GM12878 (cell line): ENCODE measurements around the gene NDUFB2. TPM values are rescaled to one million over a fixed set of nuclear protein-coding genes. Genes with fewer than 3 reads are reported as not detected.

Experiments
- ATAC-seq: fragments of 200-7000 bp; cut with Tn5 transposase; 3 replicates; pipeline ENCODE4 v1.9.1; 2020; ENCODE audit warnings: mild to moderate bottlenecking, moderate library complexity
- BruUV-seq: library from RNA; stranded (reverse); fragments of 400-500 nt; replicated peaks from 2 replicates; lab custom pipeline; 2021; lab: Mats Ljungman, UMichigan
- CTCF ChIA-PET: fragments of 300-600 bp; sonication (Branson Sonifier 250); formaldehyde crosslinking; extraction: SDS; loops from one replicate; lab custom pipeline; 2021; ENCODE audit warnings: inconsistent platforms; lab: Yijun Ruan, JAX
- POLR2A ChIA-PET: fragments of 350-600 bp; formaldehyde crosslinking; extraction: SDS; loops from one replicate; lab custom pipeline; 2021; ENCODE audit warnings: inconsistent platforms; lab: Charles Lee
- RAD21 ChIA-PET: fragments of 300-600 bp; sonication (Branson Sonifier 250); formaldehyde crosslinking; loops from one replicate; lab custom pipeline; 2023; ENCODE audit warnings: antibody characterized with exemption; ENCODE audit not compliant: unreplicated experiment; lab: Charles Lee
- SMC1A ChIA-PET: fragments of 300-600 bp; sonication (Branson Sonifier 250); formaldehyde crosslinking; loops from one replicate; lab custom pipeline; 2023; ENCODE audit not compliant: unreplicated experiment, uncharacterized antibody; lab: Charles Lee
- DNase-seq: peaks from one replicate; pipeline ENCODE4 v3.0.0-alpha.2; 2011; ENCODE audit warnings: low read depth, low spot score
- FAIRE-seq: peaks from 3 replicates; lab custom pipeline; 2011; peaks lifted over from hg19 to GRCh38; lab: Jason Lieb, UNC
- H2AFZ ChIP-seq: 2 replicates; pipeline ENCODE4 v1.6.0; 2011; ENCODE audit warnings: low read depth, low read length, control low read depth; ENCODE audit not compliant: control insufficient read depth
- H3K27ac ChIP-seq: 2 replicates; pipeline ENCODE4 v1.5.1; 2011; ENCODE audit warnings: control low read depth; ENCODE audit not compliant: control insufficient read depth, insufficient read depth
- H3K27me3 ChIP-seq, 2 experiments: replicated peaks in 1 of 2; 2 replicates each; pipeline versions ENCODE4 v1.6.0 to v1.6.1; 2011; ENCODE audit warnings: low read length in 1 of 2; ENCODE audit not compliant: control insufficient read depth in 2 of 2, insufficient read depth in 2 of 2
- H3K36me3 ChIP-seq, 2 experiments: 2 replicates each; pipeline ENCODE4 v1.5.1; 2011; ENCODE audit warnings: low read length in 1 of 2; ENCODE audit not compliant: control insufficient read depth in 2 of 2, insufficient read depth in 2 of 2
- H3K4me1 ChIP-seq: 2 replicates; pipeline ENCODE4 v1.6.1; 2011; ENCODE audit warnings: mild to moderate bottlenecking, low read length, moderate library complexity, mixed read lengths; ENCODE audit not compliant: control insufficient read depth, insufficient read depth
- H3K4me2 ChIP-seq: 2 replicates; pipeline ENCODE4 v1.6.0; 2011; ENCODE audit warnings: control low read depth; ENCODE audit not compliant: control insufficient read depth, insufficient read depth
- H3K4me3 ChIP-seq: fragments of 200-600 bp; sonication (generic); 2 replicates; pipeline ENCODE4 v1.5.1; 2016
- H3K79me2 ChIP-seq: 2 replicates; pipeline ENCODE4 v1.6.0; 2011; ENCODE audit warnings: low read length; ENCODE audit not compliant: control insufficient read depth, insufficient read depth
- H3K9ac ChIP-seq: 2 replicates; pipeline ENCODE4 v1.8.0; 2011; ENCODE audit warnings: low read length, control low read depth, mixed read lengths; ENCODE audit not compliant: control insufficient read depth, insufficient read depth
- H3K9me3 ChIP-seq: replicated peaks from 3 replicates; pipeline ENCODE4 v1.5.1; 2011; ENCODE audit warnings: mild to moderate bottlenecking, low read length; ENCODE audit not compliant: control insufficient read depth, insufficient read depth
- H4K20me1 ChIP-seq: 2 replicates; pipeline ENCODE4 v1.6.0; 2011; ENCODE audit not compliant: control insufficient read depth, insufficient read depth
- BHLHE40 ChIP-seq, 2 experiments: fragments of 450-650 bp in 1 of 2; IDR thresholded peaks; 2 replicates each; pipeline ENCODE4 v1.6.1; 2011 to 2017; ENCODE audit warnings: low read depth in 2 of 2, borderline replicate concordance in 1 of 2, improper control_type of control experiment in 1 of 2, low read length in 1 of 2, mild to moderate bottlenecking in 1 of 2
- HCFC1 ChIP-seq: fragments of 150-350 bp; IDR thresholded peaks from 2 replicates; pipeline ENCODE4 v1.6.1; 2014; ENCODE audit warnings: low read length
- KLF5 ChIP-seq: fragments of 450-650 bp; IDR thresholded peaks from 2 replicates; pipeline ENCODE4 v1.6.1; 2014; ENCODE audit warnings: mild to moderate bottlenecking; ENCODE audit not compliant: partially characterized antibody
- LARP7 ChIP-seq: fragments of 450-650 bp; IDR thresholded peaks from 2 replicates; pipeline ENCODE4 v1.6.1; 2017; ENCODE audit warnings: mild to moderate bottlenecking
- NFIC ChIP-seq: IDR thresholded peaks from 2 replicates; pipeline ENCODE4 v1.6.1; 2012; ENCODE audit warnings: low read depth, mild to moderate bottlenecking, inconsistent platforms, low read length, moderate library complexity
- NR2C1 ChIP-seq: fragments of 450-650 bp; IDR thresholded peaks from 2 replicates; pipeline ENCODE4 v1.6.1; 2017; ENCODE audit warnings: antibody characterized with exemption, mild to moderate bottlenecking, moderate library complexity
- PML ChIP-seq: IDR thresholded peaks from 2 replicates; pipeline ENCODE4 v1.6.1; 2012; ENCODE audit warnings: low read length, inconsistent platforms
- POLR2A ChIP-seq: IDR thresholded peaks from 2 replicates; pipeline ENCODE4 v1.6.1; 2011; ENCODE audit warnings: low read depth, mild to moderate bottlenecking, low read length
- RUNX3 ChIP-seq: IDR thresholded peaks from 2 replicates; pipeline ENCODE4 v1.6.1; 2012; ENCODE audit warnings: low read length, inconsistent platforms
- SP1 ChIP-seq: IDR thresholded peaks from one replicate; pipeline ENCODE4 v1.6.1; 2011; ENCODE audit warnings: low read depth, low read length
- SREBF1 ChIP-seq: IDR thresholded peaks from 2 replicates; pipeline ENCODE4 v1.6.1; 2012; ENCODE audit warnings: mild to moderate bottlenecking, low read length
- TARDBP ChIP-seq: IDR thresholded peaks from 2 replicates; pipeline ENCODE4 v1.6.1; 2016; ENCODE audit warnings: borderline replicate concordance
- ZNF24 ChIP-seq: fragments of 450-650 bp; IDR thresholded peaks from 2 replicates; pipeline ENCODE4 v1.6.1; 2017; ENCODE audit warnings: antibody characterized with exemption, mild to moderate bottlenecking
- WGBS: methylation state at CpG from one replicate; pipeline ENCODE4 v1.1.6; 2016; ENCODE audit warnings: low lambda C conversion rate; ENCODE audit not compliant: insufficient replicate concordance, insufficient coverage; ENCODE audit errors: missing lambda C conversion rate; 5-methylcytosine and 5-hydroxymethylcytosine counted together
- in situ Hi-C: fragments of 300-500 bp; cut with MboI; formaldehyde crosslinking; loops from 9 replicates; pipeline ENCODE4 v1.14.3; 2018; ENCODE audit warnings: mixed read lengths
- intact Hi-C: fragments of 100-400 bp; cut with micrococcal nuclease; formaldehyde crosslinking; loops from one replicate; pipeline ENCODE4 v1.14.2; 2022; ENCODE audit not compliant: unreplicated experiment
- polyA plus RNA-seq, 11 experiments: library from polyadenylated mRNA; depleted of rRNA in 4 of 11; unstranded in 6 of 11; stranded (reverse) in 5 of 11; fragments of >200 nt; fragmentation: Nextera tagmentation in 4 of 11; fragmentation: Illumina TruSeq in 1 of 11; extraction: Ambion mirVana in 4 of 11; extraction: Trizol in 1 of 11; gene quantifications; 1 replicate in 1 of 11; 2 replicates in 10 of 11; pipeline versions ENCODE4 v1.2.1 to v1.2.3, GENCODE V29; 2011 to 2016; ENCODE audit warnings: inconsistent platforms in 2 of 11, missing spikeins in 2 of 11, low read depth in 1 of 11
- total RNA-seq, 4 experiments: library from RNA; depleted of rRNA in 3 of 4; stranded (reverse); fragments of >200 nt in 3 of 4; fragmentation: Illumina TruSeq in 1 of 4; extraction: Trizol in 1 of 4; gene quantifications; 2 replicates each; pipeline versions ENCODE4 v1.2.1 to v1.2.3, GENCODE V29; 2013 to 2021
- TF ChIP-seq, protein P1 (sequence below): IDR thresholded peaks from 2 replicates; pipeline ENCODE4 v1.6.1; 2011; ENCODE audit warnings: low read depth, mild to moderate bottlenecking, low read length, moderate library complexity, borderline replicate concordance; ENCODE audit errors: extremely low read depth
- TF ChIP-seq, protein P2 (sequence below): IDR thresholded peaks from 2 replicates; pipeline ENCODE4 v1.6.1; 2012; ENCODE audit warnings: low read length, inconsistent platforms
- TF ChIP-seq, protein P3 (sequence below): fragments of 450-650 bp; IDR thresholded peaks from 2 replicates; pipeline ENCODE4 v1.6.1; 2016; ENCODE audit warnings: mild to moderate bottlenecking
- TF ChIP-seq, protein P4 (sequence below): fragments of 450-650 bp; IDR thresholded peaks from 2 replicates; pipeline ENCODE4 v1.6.1; 2016; ENCODE audit warnings: mild to moderate bottlenecking, moderate library complexity, borderline replicate concordance

NDUFB2 gene
- total and polyA plus RNA-seq, 10 of the 15 experiments (the other 5 are each of a cell fraction or from before 2014, with no cell fraction given): 109 to 1,236 (median 323) TPM

DNA sequence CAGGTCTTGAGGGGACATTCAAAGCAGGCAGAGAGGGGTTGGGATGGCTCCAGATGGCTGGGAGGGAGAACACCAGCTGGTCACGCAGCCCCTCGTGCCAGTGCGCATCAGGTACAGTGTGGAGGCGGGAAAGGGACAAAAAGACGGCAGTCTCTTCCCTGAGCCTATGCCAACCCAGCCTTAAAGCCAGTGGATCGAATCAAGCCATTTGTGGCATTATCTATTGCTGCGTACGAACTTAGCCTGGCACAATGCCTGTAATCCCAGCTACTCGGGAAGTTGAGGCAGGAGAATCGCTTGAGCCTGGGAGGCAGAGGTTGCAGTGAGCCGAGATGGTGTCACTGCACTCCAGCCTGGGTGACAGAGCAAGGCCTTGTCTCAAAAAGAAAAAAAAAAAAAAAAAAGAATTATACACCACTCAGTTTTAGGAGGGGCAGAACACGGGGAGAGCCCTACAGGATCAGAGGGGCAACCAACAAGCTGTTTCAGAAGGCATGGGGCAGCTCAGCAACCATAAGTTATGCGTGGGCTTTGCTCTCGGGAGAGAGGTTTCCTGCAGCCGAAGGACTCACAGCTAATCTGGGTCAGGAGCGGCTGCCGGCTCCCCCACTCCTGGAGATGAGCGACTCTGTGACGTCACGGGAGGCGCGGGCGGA lies 356 bp upstream of the NDUFB2 start:
- H3K4me2 ChIP-seq: peak overlapping the region; percentile 95
- 39% methylated on average over 23 of the region's 23 CpGs for WGBS
- no peaks in the 10 kb centered on the region for H3K9me3 ChIP-seq
- RAD21 ChIA-PET: interaction anchor here (0.9 to 1.4 kb wide), 2 partner anchors 21 to 178 kb away, joined by 3 to 12 read pairs; no protein-coding TSS in a partner anchor
- peaks cover 11% of the 10 kb centered on the region for H3K4me1 ChIP-seq
- SMC1A ChIA-PET: interaction anchor here (0.7 to 1.4 kb wide), 3 partner anchors 21 to 1027 kb away, joined by 3 to 7 read pairs (median 3); no protein-coding TSS in a partner anchor
- BruUV-seq: TSS peak; percentile 61
- no peak for ATAC-seq
- H3K4me3 ChIP-seq: peak overlapping the region; percentile 77; the same call in 1 of the 2 replicates
- H3K27ac ChIP-seq: peak overlapping the region; percentile 90
- peak; percentile 7 for FAIRE-seq
- H3K79me2 ChIP-seq: peaks cover 37% of the 10 kb centered on the region
- intact Hi-C loops (loop anchor here (1.0 to 5.0 kb wide), 3 partner anchors 20 to 318 kb away; partner anchors contain the start of genes BRAF and MRPS33), in situ Hi-C loops (no loop called here)
- H4K20me1 ChIP-seq: no peaks in the 10 kb centered on the region
- no peak for DNase-seq
- POLR2A ChIA-PET: interaction anchor here (0.6 to 1.2 kb wide), 8 partner anchors 9 to 1360 kb away, joined by 3 to 11 read pairs (median 4); no protein-coding TSS in a partner anchor
- H3K9ac ChIP-seq: peak overlapping the region; percentile 82
- CTCF ChIA-PET: interaction anchor here (1.2 kb wide), 1 partner anchor 21 kb away, joined by 10 read pairs; no protein-coding TSS in a partner anchor
- H3K27me3 ChIP-seq: no peaks in the 10 kb centered on the region
- no peaks in the 10 kb centered on the region for H3K36me3 ChIP-seq
- peak overlapping the region; percentile 99 for H2AFZ ChIP-seq
- TF ChIP-seq TARDBP (no peak), RUNX3 (no peak), NFIC (no peak), PML (no peak), SREBF1 (peak; percentile 70), NR2C1 (no peak), ZNF24 (no peak), LARP7 (no peak), KLF5 (peak; percentile 65), SP1 (no peak), HCFC1 (no peak), BHLHE40 (IDR thresholded peaks at IDR 0.05; ENCODE audit: borderline replicate concordance in 1 of 2, low read depth in 2 of 2, low read length in 1 of 2) (peak; percentile 8 to 56; a peak in 2 of 4 replicates), POLR2A (no peak)
- TF ChIP-seq, protein P1, sequence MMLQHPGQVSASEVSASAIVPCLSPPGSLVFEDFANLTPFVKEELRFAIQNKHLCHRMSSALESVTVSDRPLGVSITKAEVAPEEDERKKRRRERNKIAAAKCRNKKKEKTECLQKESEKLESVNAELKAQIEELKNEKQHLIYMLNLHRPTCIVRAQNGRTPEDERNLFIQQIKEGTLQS: no peak
- TF ChIP-seq, protein P2, sequence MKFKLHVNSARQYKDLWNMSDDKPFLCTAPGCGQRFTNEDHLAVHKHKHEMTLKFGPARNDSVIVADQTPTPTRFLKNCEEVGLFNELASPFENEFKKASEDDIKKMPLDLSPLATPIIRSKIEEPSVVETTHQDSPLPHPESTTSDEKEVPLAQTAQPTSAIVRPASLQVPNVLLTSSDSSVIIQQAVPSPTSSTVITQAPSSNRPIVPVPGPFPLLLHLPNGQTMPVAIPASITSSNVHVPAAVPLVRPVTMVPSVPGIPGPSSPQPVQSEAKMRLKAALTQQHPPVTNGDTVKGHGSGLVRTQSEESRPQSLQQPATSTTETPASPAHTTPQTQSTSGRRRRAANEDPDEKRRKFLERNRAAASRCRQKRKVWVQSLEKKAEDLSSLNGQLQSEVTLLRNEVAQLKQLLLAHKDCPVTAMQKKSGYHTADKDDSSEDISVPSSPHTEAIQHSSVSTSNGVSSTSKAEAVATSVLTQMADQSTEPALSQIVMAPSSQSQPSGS: no peak
- TF ChIP-seq, protein P3, sequence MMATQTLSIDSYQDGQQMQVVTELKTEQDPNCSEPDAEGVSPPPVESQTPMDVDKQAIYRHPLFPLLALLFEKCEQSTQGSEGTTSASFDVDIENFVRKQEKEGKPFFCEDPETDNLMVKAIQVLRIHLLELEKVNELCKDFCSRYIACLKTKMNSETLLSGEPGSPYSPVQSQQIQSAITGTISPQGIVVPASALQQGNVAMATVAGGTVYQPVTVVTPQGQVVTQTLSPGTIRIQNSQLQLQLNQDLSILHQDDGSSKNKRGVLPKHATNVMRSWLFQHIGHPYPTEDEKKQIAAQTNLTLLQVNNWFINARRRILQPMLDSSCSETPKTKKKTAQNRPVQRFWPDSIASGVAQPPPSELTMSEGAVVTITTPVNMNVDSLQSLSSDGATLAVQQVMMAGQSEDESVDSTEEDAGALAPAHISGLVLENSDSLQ: 0 out of 2 replicates have a peak, but pooled peaks have one; percentile 40
- TF ChIP-seq, protein P4, sequence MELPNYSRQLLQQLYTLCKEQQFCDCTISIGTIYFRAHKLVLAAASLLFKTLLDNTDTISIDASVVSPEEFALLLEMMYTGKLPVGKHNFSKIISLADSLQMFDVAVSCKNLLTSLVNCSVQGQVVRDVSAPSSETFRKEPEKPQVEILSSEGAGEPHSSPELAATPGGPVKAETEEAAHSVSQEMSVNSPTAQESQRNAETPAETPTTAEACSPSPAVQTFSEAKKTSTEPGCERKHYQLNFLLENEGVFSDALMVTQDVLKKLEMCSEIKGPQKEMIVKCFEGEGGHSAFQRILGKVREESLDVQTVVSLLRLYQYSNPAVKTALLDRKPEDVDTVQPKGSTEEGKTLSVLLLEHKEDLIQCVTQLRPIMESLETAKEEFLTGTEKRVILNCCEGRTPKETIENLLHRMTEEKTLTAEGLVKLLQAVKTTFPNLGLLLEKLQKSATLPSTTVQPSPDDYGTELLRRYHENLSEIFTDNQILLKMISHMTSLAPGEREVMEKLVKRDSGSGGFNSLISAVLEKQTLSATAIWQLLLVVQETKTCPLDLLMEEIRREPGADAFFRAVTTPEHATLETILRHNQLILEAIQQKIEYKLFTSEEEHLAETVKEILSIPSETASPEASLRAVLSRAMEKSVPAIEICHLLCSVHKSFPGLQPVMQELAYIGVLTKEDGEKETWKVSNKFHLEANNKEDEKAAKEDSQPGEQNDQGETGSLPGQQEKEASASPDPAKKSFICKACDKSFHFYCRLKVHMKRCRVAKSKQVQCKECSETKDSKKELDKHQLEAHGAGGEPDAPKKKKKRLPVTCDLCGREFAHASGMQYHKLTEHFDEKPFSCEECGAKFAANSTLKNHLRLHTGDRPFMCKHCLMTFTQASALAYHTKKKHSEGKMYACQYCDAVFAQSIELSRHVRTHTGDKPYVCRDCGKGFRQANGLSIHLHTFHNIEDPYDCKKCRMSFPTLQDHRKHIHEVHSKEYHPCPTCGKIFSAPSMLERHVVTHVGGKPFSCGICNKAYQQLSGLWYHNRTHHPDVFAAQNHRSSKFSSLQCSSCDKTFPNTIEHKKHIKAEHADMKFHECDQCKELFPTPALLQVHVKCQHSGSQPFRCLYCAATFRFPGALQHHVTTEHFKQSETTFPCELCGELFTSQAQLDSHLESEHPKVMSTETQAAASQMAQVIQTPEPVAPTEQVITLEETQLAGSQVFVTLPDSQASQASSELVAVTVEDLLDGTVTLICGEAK: no peak
